Epithelial cell of proximal tubule (primary cell): Measurements from ENCODE around the gene CISH. TPM values are rescaled to one million over a fixed set of nuclear protein-coding genes. Genes with fewer than 3 reads are reported as not detected.

Experiments used
- DNase-seq: peaks from one replicate; pipeline ENCODE4 v3.0.0-alpha.2; 2011; ENCODE audit warnings: low read depth
- H3K4me3 ChIP-seq: 2 replicates; pipeline ENCODE4 v1.5.1; 2011; ENCODE audit warnings: low read depth, mild to moderate bottlenecking, low read length
- CTCF ChIP-seq: conservative IDR thresholded peaks from 2 replicates; pipeline ENCODE4 v1.5.1; 2012; ENCODE audit warnings: low read depth, mild to moderate bottlenecking, low read length
- total RNA-seq: library from RNA; depleted of rRNA; stranded (reverse); fragments of >200 nt; gene quantifications from 2 replicates; pipeline ENCODE4 v1.2.3, GENCODE V29; 2015

CISH gene
- total RNA-seq, 1 donor from 2014 or later, result 1.8 TPM

GRCh38 chr3:50600141-50600753 is 11.3 kb downstream of the CISH start:
- DNase-seq, result no peak
- TF ChIP-seq CTCF, result no peak

GRCh38 chr3:50599716-50600118 is 11.9 kb downstream of the CISH start:
- no peak for TF ChIP-seq CTCF
- no peak overlapping the region for H3K4me3 ChIP-seq
- DNase-seq, result no peak

More at GRCh38 chr3:50600141-50600753, 11.3 kb downstream of the CISH start:
- no peak overlapping the region for H3K4me3 ChIP-seq

GRCh38 chr3:50599115-50599715 is 12.4 kb downstream of the CISH start:
- H3K4me3 ChIP-seq, result no peak overlapping the region
- TF ChIP-seq CTCF, result no peak
- no peak for DNase-seq

- no peak overlapping the region for H3K4me3 ChIP-seq
- DNase-seq, result no peak
- no peak for TF ChIP-seq CTCF
Measured at GRCh38 chr3:50594253-50594785, 17.3 kb downstream of the CISH start.

GRCh38 chr3:50592568-50592967 is 19.0 kb downstream of the CISH start:
- TF ChIP-seq CTCF, result no peak
- no peak overlapping the region for H3K4me3 ChIP-seq
- no peak for DNase-seq

- no peak overlapping the region for H3K4me3 ChIP-seq
- TF ChIP-seq CTCF, result no peak
- DNase-seq, result no peak
Measured at GRCh38 chr3:50591196-50591741, 20.3 kb downstream of the CISH start.
